ENCODE results near the gene CD274.
"Not testable (repeated sequence)": the region's sequence is repeated elsewhere in the genome, so short reads cannot be mapped to it uniquely, and the experiment has no call there.

CD274 gene

DNA sequence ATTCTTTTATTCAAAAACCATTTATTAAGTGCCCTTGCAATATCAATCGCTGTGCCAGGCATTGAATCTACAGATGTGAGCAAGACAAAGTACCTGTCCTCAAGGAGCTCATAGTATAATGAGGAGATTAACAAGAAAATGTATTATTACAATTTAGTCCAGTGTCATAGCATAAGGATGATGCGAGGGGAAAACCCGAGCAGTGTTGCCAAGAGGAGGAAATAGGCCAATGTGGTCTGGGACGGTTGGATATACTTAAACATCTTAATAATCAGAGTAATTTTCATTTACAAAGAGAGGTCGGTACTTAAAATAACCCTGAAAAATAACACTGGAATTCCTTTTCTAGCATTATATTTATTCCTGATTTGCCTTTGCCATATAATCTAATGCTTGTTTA, 18.5 kb downstream of the CD274 start:
- H3F3A ChIP-seq (ENCODE audit: insufficient read depth, low read length): no peaks in the 10 kb centered on the region
- no peak overlapping the region for H3K9ac ChIP-seq (ENCODE audit: low read length)
- no peak overlapping the region for H3K4me3 ChIP-seq (ENCODE audit: low read length)
- no peaks in the 10 kb centered on the region for H3K9me2 ChIP-seq (replicated peaks; ENCODE audit: insufficient read depth, low read length)
- H3K27me3 ChIP-seq (replicated peaks; ENCODE audit: insufficient read depth, low read length): no peaks in the 10 kb centered on the region
- H3K36me3 ChIP-seq (replicated peaks; ENCODE audit: insufficient read depth, low read length): no peaks in the 10 kb centered on the region
- H4K20me1 ChIP-seq (ENCODE audit: insufficient read depth, low read length): no peaks in the 10 kb centered on the region
- no peak overlapping the region for H2AFZ ChIP-seq (ENCODE audit: low read length)
- TF ChIP-seq, protein P1, sequence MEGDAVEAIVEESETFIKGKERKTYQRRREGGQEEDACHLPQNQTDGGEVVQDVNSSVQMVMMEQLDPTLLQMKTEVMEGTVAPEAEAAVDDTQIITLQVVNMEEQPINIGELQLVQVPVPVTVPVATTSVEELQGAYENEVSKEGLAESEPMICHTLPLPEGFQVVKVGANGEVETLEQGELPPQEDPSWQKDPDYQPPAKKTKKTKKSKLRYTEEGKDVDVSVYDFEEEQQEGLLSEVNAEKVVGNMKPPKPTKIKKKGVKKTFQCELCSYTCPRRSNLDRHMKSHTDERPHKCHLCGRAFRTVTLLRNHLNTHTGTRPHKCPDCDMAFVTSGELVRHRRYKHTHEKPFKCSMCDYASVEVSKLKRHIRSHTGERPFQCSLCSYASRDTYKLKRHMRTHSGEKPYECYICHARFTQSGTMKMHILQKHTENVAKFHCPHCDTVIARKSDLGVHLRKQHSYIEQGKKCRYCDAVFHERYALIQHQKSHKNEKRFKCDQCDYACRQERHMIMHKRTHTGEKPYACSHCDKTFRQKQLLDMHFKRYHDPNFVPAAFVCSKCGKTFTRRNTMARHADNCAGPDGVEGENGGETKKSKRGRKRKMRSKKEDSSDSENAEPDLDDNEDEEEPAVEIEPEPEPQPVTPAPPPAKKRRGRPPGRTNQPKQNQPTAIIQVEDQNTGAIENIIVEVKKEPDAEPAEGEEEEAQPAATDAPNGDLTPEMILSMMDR (IDR thresholded peaks at IDR 0.05; ENCODE audit: low read length): no peak
- TF ChIP-seq EZH2phosphoT487 (IDR thresholded peaks at IDR 0.05; ENCODE audit: low read length): no peak
- no peak for TF ChIP-seq EZH2 (optimal IDR thresholded peaks at IDR 0.05; ENCODE audit: low read depth, low read length)
- no peaks in the 10 kb centered on the region for H3K79me2 ChIP-seq (ENCODE audit: low read length)
- no peaks in the 10 kb centered on the region for H3K4me1 ChIP-seq (ENCODE audit: low read length)
- H3K9me3 ChIP-seq (replicated peaks; ENCODE audit: insufficient read depth, low read length): no peaks in the 10 kb centered on the region
- no peak overlapping the region for H3K27ac ChIP-seq (ENCODE audit: low read length)
- no peak for DNase-seq
- H3K4me2 ChIP-seq (ENCODE audit: low read depth, low read length): no peak overlapping the region

- Histone ChIP-seq H3K79me2 (ENCODE audit: low read length) (no peaks in the 10 kb centered on the region), H3K9ac (ENCODE audit: low read length) (no peak overlapping the region), H3K36me3 (replicated peaks; ENCODE audit: insufficient read depth, low read length) (no peaks in the 10 kb centered on the region), H3K4me1 (ENCODE audit: low read length) (no peaks in the 10 kb centered on the region), H3K4me3 (ENCODE audit: low read length) (no peak overlapping the region), H4K20me1 (ENCODE audit: insufficient read depth, low read length) (no peaks in the 10 kb centered on the region), H3K27me3 (replicated peaks; ENCODE audit: insufficient read depth, low read length) (no peaks in the 10 kb centered on the region), H3F3A (ENCODE audit: insufficient read depth, low read length) (no peaks in the 10 kb centered on the region), H3K9me2 (replicated peaks; ENCODE audit: insufficient read depth, low read length) (no peaks in the 10 kb centered on the region), H3K9me3 (replicated peaks; ENCODE audit: insufficient read depth, low read length) (no peaks in the 10 kb centered on the region), H2AFZ (ENCODE audit: low read length) (no peak overlapping the region), H3K4me2 (ENCODE audit: low read depth, low read length) (no peak overlapping the region), H3K27ac (ENCODE audit: low read length) (no peak overlapping the region)
- TF ChIP-seq, protein P1 (IDR thresholded peaks at IDR 0.05; ENCODE audit: low read length): no peak
- TF ChIP-seq EZH2 (optimal IDR thresholded peaks at IDR 0.05; ENCODE audit: low read depth, low read length) (no peak), EZH2phosphoT487 (IDR thresholded peaks at IDR 0.05; ENCODE audit: low read length) (no peak)
- DNase-seq: no peak
Observed at GRCh38 chr9:5470122-5470521, 19.8 kb downstream of the CD274 start.

- Histone ChIP-seq H3K9me3 (replicated peaks; ENCODE audit: insufficient read depth, low read length) (no peaks in the 10 kb centered on the region), H3K9me2 (replicated peaks; ENCODE audit: insufficient read depth, low read length) (no peaks in the 10 kb centered on the region), H2AFZ (ENCODE audit: low read length) (no peak overlapping the region), H3K4me2 (ENCODE audit: low read depth, low read length) (no peak overlapping the region), H3K4me1 (ENCODE audit: low read length) (no peaks in the 10 kb centered on the region), H3K27ac (ENCODE audit: low read length) (no peak overlapping the region), H3F3A (ENCODE audit: insufficient read depth, low read length) (no peaks in the 10 kb centered on the region), H4K20me1 (ENCODE audit: insufficient read depth, low read length) (no peaks in the 10 kb centered on the region), H3K79me2 (ENCODE audit: low read length) (no peaks in the 10 kb centered on the region), H3K4me3 (ENCODE audit: low read length) (no peak overlapping the region), H3K9ac (ENCODE audit: low read length) (no peak overlapping the region), H3K36me3 (replicated peaks; ENCODE audit: insufficient read depth, low read length) (no peaks in the 10 kb centered on the region), H3K27me3 (replicated peaks; ENCODE audit: insufficient read depth, low read length) (no peaks in the 10 kb centered on the region)
- DNase-seq: no peak
- TF ChIP-seq, protein P1 (IDR thresholded peaks at IDR 0.05; ENCODE audit: low read length): no peak
- no peak for TF ChIP-seq EZH2phosphoT487 (IDR thresholded peaks at IDR 0.05; ENCODE audit: low read length)
- no peak for TF ChIP-seq EZH2 (optimal IDR thresholded peaks at IDR 0.05; ENCODE audit: low read depth, low read length)
Observed at GRCh38 chr9:5470816-5471215, 20.5 kb downstream of the CD274 start.

- not testable (repeated sequence) for DNase-seq; H3K4me3 ChIP-seq (ENCODE audit: low read length); H3K79me2 ChIP-seq (ENCODE audit: low read length); H3K4me1 ChIP-seq (ENCODE audit: low read length); H3K27ac ChIP-seq (ENCODE audit: low read length); H3K9me3 ChIP-seq (replicated peaks; ENCODE audit: insufficient read depth, low read length); H3K4me2 ChIP-seq (ENCODE audit: low read depth, low read length); H4K20me1 ChIP-seq (ENCODE audit: insufficient read depth, low read length); H3K36me3 ChIP-seq (replicated peaks; ENCODE audit: insufficient read depth, low read length); H3K9me2 ChIP-seq (replicated peaks; ENCODE audit: insufficient read depth, low read length); H3K27me3 ChIP-seq (replicated peaks; ENCODE audit: insufficient read depth, low read length); H3K9ac ChIP-seq (ENCODE audit: low read length); H3F3A ChIP-seq (ENCODE audit: insufficient read depth, low read length); H2AFZ ChIP-seq (ENCODE audit: low read length)
Observed at GRCh38 chr9:5475611-5476010, 25.3 kb downstream of the CD274 start.

All from MM.1S (cell line).